Measurements from ENCODE around the gene PDE9A. TPM values are rescaled to one million over a fixed set of nuclear protein-coding genes. Genes with fewer than 3 reads are reported as not detected.

The PDE9A gene
- total and polyA plus RNA-seq, 2 donors (not counting 3 experiments of a cell fraction or from before 2014, with no cell fraction given): 0.28 to 2.2 TPM

GRCh38 chr21:42737951-42738590 lies 84.7 kb downstream of the PDE9A start:
- FAIRE-seq (no peak), DNase-seq (ENCODE audit: low read depth, low spot score) (peak; percentile 25)
- Histone ChIP-seq H3K4me2 (ENCODE audit: insufficient read depth, low read length) (no peak overlapping the region), H3K79me2 (ENCODE audit: control insufficient read depth, insufficient read depth, low read length) (no peaks in the 10 kb centered on the region), H3K9ac (replicated peaks; ENCODE audit: extremely low read depth, insufficient read depth, low read length) (no peak overlapping the region), H2AFZ (ENCODE audit: low read depth, low read length) (peak overlapping the region; percentile 62), H3K27me3 (ENCODE audit: control insufficient read depth in 2 of 2, insufficient read depth in 2 of 2, low read length in 2 of 2) (peaks cover 0 to 3% of the 10 kb centered on the region in 2 experiments), H4K20me1 (replicated peaks; ENCODE audit: control insufficient read depth, extremely low read depth, insufficient read depth, low read length) (no peaks in the 10 kb centered on the region), H3K9me3 (replicated peaks; ENCODE audit: control insufficient read depth, insufficient read depth, low read length) (no peaks in the 10 kb centered on the region), H3K27ac (ENCODE audit: insufficient read depth, low read depth, low read length) (no peak overlapping the region), H3K9me1 (replicated peaks; ENCODE audit: control insufficient read depth, extremely low read depth, insufficient read depth, low read length) (no peaks in the 10 kb centered on the region), H3K36me3 (ENCODE audit: control insufficient read depth in 2 of 2, extremely low read depth in 1 of 2, insufficient read depth in 2 of 2, low read length in 2 of 2) (no peaks in the 10 kb centered on the region), H3K4me3 (replicated peaks in 1 of 3; ENCODE audit: insufficient read depth in 1 of 3, low read depth in 1 of 3, low read length in 3 of 3) (no peak overlapping the region), H3K4me1 (ENCODE audit: control insufficient read depth, extremely low read depth, insufficient read depth, low read length) (no peaks in the 10 kb centered on the region)
- intact Hi-C loops (cut with micrococcal nuclease) (no loop called here), dilution Hi-C loops (cut with MboI; ENCODE audit: extremely low pct_ligation_motif_present, low sequenced_read_pairs) (no loop called here)
- no TSS peak for BruUV-seq (replicated peaks)
- ChIA-PET POLR2A (no interaction called here), CTCF (interaction anchor here (1.5 kb wide), 1 partner anchor 9 kb away, joined by 4 read pairs; no protein-coding TSS in a partner anchor)
- TF ChIP-seq POLR2A (IDR thresholded peaks at IDR 0.05; ENCODE audit: low read depth, low read length) (no peak), MYC (IDR thresholded peaks at IDR 0.05; ENCODE audit: low read depth, low read length) (no peak), POLR2AphosphoS5 (IDR thresholded peaks at IDR 0.05; ENCODE audit: insufficient read depth, low read depth, low read length) (no peak), JUN (IDR thresholded peaks at IDR 0.05; ENCODE audit: borderline replicate concordance, insufficient read depth, insufficient read length, low read depth) (no peak), GATA2 (IDR thresholded peaks at IDR 0.05; ENCODE audit: insufficient read depth, insufficient read length, low read depth, low read length) (no peak), CTCF (IDR thresholded peaks at IDR 0.05; ENCODE audit: extremely low read depth in 1 of 2, insufficient read depth in 1 of 2, low read depth in 1 of 2, low read length in 2 of 2) (no peak), MAX (IDR thresholded peaks at IDR 0.05; ENCODE audit: insufficient read depth, insufficient read length) (no peak), EZH2 (IDR thresholded peaks at IDR 0.05; ENCODE audit: borderline replicate concordance, low read depth, low read length, severe bottlenecking) (no peak), FOS (IDR thresholded peaks at IDR 0.05; ENCODE audit: borderline replicate concordance, insufficient read depth, low read length) (no peak)
